ENCODE results near the gene VPS18. TPM values are rescaled to one million over a fixed set of nuclear protein-coding genes. Genes with fewer than 3 reads are reported as not detected.

VPS18 gene
- polyA plus RNA-seq, 3 donors: 15.9 to 17.7 (median 16.3) TPM

DNA sequence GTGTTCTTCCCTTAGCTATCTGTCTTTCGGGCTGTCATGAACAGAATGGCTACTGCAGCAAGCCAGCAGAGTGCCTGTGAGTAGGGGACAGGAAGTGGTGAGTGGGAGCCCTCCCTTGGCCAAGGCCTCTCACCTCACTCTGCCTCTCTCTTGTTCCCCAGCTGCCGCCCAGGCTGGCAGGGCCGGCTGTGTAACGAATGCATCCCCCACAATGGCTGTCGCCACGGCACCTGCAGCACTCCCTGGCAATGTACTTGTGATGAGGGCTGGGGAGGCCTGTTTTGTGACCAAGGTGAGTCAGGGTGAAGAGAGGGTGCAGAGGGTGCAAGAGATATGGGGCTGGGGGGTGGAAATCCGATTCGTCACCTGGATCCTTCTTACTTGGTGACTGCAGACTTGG lies 37.9 kb downstream of the VPS18 start:
- no peak for DNase-seq (ENCODE audit: low read depth in 3 of 3, low spot score in 2 of 3)

DNA sequence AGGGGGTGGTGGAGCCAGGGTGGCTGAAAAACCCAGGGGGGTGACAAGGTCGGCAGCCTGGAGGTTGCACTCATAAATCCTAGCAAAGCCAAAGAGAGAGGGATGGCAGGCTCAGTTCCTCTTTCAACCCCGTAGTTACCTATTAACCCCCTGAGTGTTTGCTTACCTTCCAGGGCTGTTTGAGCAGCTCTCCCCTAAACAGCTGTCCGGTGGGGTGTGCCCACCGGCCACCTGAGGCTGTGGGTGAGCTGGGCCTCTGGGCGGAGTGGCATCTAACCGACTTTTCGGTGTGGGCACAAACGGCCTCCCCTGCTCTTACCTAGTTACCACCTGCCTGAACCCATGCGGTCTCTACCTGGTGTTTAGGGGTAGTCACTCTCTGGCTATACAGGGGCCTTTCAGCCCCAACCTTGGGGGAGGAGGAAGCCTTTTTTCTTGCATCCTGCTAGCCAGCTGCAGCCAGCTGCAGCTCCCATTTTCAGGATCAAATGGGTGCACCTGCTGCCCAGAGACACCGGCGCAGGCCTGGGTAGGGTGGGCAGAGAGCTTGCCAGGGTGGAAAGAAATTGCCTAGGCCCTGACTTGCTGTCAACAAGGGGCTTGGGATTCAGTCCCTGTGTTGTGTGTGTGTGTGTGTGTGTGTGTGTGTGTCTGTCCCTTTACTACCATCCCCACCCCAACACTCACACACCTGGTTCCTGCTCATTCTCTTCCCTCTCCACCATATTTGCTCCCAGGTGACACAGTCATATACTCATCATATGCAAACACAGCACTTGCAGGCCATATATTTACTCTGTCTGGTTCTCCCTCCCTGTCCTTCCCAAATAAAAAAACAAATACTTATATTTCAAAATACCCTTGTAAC lies 38.6 kb downstream of the VPS18 start:
- no peak for DNase-seq (ENCODE audit: low read depth in 3 of 3, low spot score in 2 of 3)

DNA sequence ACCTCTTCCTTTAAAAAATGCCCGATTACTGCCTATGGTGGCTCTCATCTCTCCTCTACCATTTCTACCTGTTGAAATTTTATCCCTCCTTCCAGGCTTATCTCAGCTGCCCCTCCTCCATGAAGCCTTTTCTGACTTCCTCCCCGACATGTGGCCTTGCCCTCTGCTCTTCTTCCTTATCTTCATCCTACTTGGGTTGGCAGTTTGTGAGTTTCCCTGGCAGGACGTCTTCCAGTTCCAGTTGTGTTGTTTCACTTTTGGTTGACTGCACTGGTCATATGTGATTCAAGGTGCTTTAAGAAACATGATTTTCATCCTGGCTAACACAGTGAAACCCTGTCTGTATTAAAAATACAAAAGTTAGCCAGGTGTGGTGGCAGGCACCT lies 39.3 kb downstream of the VPS18 start:
- DNase-seq (ENCODE audit: low read depth in 3 of 3, low spot score in 2 of 3): no peak

GRCh38 chr15:40934457-40934856 lies 40.2 kb downstream of the VPS18 start:
- no peak for DNase-seq (ENCODE audit: low read depth in 3 of 3, low spot score in 2 of 3)

- DNase-seq (ENCODE audit: low read depth in 3 of 3, low spot score in 2 of 3): no peak
Measured at GRCh38 chr15:40936234-40936708, 42.0 kb downstream of the VPS18 start.

- DNase-seq (ENCODE audit: low read depth in 3 of 3, low spot score in 2 of 3): no peak
Measured at GRCh38 chr15:40936709-40937666, 42.7 kb downstream of the VPS18 start.

GRCh38 chr15:40937762-40938535 lies 43.7 kb downstream of the VPS18 start:
- no peak for DNase-seq (ENCODE audit: low read depth in 3 of 3, low spot score in 2 of 3)

- no peak for DNase-seq (ENCODE audit: low read depth in 3 of 3, low spot score in 2 of 3)
Measured at GRCh38 chr15:40938536-40938870, 44.3 kb downstream of the VPS18 start.

DNA sequence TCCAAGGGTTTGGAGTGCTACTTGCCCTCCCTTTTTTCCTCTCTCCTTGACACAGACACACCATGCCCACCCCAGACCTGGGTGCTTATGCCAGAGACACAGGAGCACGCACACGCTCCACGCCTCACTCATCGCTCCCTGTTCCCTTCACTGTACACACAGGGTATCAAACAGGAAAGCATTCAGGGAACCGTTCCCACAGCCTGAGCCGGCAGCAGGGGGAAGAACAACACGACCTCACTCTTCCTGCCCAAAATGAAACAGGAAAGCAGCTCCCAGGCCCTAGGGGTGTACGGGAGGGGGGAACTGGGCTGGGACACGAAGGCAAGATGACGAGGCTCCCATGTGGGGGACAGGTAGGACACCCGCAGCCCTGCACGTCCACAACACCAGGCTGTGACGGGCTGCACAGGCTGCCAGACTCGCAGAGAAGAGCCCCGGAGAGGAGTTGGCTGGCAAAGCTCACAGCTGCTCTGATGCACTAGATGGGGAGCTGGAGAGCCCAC lies 46.1 kb downstream of the VPS18 start:
- no peak for DNase-seq (ENCODE audit: low read depth in 3 of 3, low spot score in 2 of 3)

GRCh38 chr15:40941068-40941527 lies 46.8 kb downstream of the VPS18 start:
- no peak for DNase-seq (ENCODE audit: low read depth in 3 of 3, low spot score in 2 of 3)

- DNase-seq (ENCODE audit: low read depth in 3 of 3, low spot score in 2 of 3): no peak
Measured at GRCh38 chr15:40941528-40942336, 47.5 kb downstream of the VPS18 start.

DNA sequence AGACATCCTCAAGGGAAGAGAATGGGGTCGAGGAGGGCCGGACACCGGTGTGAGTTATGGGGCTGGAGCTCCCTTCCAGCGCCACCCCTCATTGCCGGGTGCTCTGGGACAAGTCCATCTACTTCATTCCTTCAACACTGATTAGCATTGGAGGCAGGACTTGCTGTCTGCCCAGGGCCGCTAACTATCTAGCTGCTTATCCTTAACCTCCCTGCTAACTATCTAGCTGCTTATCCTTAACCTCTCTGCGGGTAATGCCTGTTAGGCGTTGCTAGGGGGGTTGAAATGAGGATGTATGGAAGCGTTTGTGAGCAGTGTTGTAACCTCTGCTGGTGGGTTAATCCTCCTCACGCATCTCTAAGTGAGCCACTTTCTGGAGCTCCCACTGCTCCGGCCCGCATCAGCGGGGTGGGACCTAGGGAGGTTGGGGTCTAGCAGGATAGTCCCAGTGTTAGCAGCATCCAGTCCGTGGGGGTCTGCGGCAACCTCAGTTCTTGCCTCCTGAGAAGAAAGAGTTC lies 48.1 kb downstream of the VPS18 start:
- DNase-seq (ENCODE audit: low read depth in 3 of 3, low spot score in 2 of 3): no peak

DNA sequence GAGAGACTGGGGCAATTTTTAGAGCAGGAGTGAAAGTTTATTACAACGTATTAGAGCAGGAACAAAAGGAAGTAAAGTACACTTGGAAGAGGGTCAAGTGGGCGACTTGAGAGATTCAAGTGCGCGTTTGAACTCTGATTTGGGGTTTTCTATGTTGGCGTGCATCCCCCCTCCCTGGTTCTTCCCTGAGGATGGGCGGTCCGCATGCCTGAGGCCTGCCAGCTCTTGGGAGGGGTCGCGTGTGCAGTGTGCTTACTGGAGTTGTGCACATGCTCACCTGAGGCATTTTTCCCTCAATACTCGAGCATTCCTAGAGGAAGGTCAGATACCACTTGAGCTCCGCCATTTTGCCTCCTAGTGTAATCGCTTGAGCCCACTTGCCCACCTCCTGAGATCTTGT lies 48.6 kb downstream of the VPS18 start:
- DNase-seq (ENCODE audit: low read depth in 3 of 3, low spot score in 2 of 3): no peak

DNA sequence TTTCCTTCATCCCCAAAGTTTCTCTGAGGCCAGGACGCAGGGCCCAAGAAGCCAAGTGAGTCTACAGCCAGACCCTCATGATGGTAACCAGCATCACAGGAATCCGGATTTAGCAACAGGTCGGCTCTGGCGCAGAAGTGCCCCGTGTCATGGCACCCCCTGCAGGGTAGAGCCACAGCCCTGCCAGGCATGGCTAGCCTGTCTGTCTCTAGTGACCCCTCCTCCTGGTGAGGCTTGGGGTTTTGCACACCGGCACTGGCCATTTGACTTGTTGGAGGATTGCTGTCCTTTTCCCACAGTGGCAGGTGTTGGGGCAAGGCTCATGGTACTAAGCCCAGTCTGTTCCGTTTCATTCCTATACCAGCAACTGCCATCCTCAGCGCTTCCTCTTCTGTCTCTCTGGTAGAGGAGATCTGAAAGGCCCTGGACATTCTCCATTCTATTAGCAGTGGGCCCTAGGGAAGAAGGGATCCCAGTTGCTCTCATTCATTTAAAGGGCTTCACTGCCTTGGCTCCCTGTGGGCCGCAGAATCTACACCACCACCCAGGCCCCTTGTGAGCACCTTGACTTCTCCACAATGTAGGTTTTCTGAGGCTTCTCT lies 49.6 kb downstream of the VPS18 start:
- no peak for DNase-seq (ENCODE audit: low read depth in 3 of 3, low spot score in 2 of 3)

GRCh38 chr15:40944510-40945296 lies 50.5 kb downstream of the VPS18 start:
- DNase-seq (ENCODE audit: low read depth in 3 of 3, low spot score in 2 of 3): no peak

DNA sequence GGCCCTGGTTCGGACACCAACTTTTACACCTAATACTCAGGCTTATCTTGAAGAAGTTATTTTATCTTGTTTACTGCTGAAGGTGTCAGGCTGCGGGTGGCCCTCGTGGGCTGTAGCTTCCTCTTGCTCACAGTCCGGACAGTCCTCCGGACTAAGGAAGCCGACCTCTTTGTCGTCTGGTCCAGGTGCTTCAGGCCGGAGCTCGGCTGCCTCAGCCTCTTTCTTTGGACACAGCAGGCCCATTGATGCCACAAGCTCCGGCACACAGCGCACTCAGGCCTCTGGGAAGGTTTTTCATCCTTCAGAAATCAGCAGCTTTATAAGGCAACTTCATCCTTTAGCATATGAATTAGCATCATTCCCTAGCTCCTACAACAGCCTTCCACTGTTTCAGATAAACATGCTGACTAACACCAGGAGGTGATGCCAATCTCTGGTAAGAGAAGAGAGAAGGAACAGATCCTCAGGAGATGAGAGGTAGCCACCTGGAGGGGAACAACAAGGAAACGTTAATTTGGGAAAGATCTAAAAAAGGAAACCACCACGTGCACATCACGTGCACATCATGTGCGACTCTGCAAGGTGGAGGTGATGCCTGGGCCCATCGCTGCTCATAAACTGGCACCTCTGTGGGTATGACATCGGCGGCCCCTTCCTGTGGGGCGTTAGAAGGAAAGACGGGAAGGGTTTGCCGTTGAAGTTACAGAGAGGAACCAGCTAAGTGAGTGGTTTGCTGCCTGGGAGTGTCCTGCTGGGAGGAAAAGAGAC lies 54.6 kb downstream of the VPS18 start:
- no peak for DNase-seq (ENCODE audit: low read depth in 3 of 3, low spot score in 2 of 3)

DNA sequence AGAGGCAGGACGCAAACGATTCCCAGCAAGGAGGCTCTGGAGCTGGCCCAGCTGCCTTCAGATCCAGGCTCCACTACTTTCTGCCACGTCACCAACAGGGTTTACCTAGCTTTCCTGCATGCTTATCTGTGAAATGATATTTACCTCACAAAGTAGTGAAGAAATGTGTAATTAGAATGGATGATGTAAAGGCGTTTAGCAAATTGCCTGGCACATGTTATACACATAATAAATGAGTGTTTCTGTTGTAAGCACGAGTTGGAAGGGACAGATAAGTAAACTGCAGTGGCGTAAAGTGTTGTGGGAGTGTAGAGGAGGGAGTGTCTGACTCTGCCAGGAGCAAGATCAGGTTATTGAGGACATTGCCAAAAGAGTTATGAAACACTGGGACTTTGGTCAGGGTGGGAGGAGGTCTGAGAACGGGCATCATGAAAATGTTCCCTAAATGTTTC lies 55.5 kb downstream of the VPS18 start:
- DNase-seq (ENCODE audit: low read depth in 3 of 3, low spot score in 2 of 3): no peak

Data from right renal cortex interstitium (tissue), 3 donors.